GM10847 (cell line): ENCODE measurements around the gene FNDC11.

Experiments
- POLR2A ChIP-seq: IDR thresholded peaks from 2 replicates; pipeline ENCODE4 v1.6.1; 2011; ENCODE audit not compliant: insufficient read length; ENCODE audit errors: extremely low read depth

The FNDC11 gene

GRCh38 chr20:63553933-63554290 is at the start of gene FNDC11:
TSS of gene FNDC11 (plus strand) at chr20:63554159. CDS start at chr20:63555664, 1,505 bp downstream.
- TF ChIP-seq POLR2A, result no peak

- TF ChIP-seq POLR2A, result no peak
Observed at GRCh38 chr20:63504642-63505041, 49.3 kb upstream of the FNDC11 start.

- TF ChIP-seq POLR2A, result no peak
Observed at GRCh38 chr20:63505281-63505680, 48.7 kb upstream of the FNDC11 start.

GRCh38 chr20:63505723-63506122 is 48.2 kb upstream of the FNDC11 start:
- TF ChIP-seq POLR2A, result no peak

GRCh38 chr20:63507083-63507743 is 46.7 kb upstream of the FNDC11 start:
- TF ChIP-seq POLR2A, result no peak

GRCh38 chr20:63508072-63508768 is 45.7 kb upstream of the FNDC11 start:
- no peak for TF ChIP-seq POLR2A

- no peak for TF ChIP-seq POLR2A
Observed at GRCh38 chr20:63509088-63509564, 44.8 kb upstream of the FNDC11 start.

GRCh38 chr20:63513207-63513606 is 40.8 kb upstream of the FNDC11 start:
- TF ChIP-seq POLR2A, result no peak

- no peak for TF ChIP-seq POLR2A
Observed at GRCh38 chr20:63517376-63518309, 36.3 kb upstream of the FNDC11 start.

- TF ChIP-seq POLR2A, result no peak
Observed at GRCh38 chr20:63518351-63518861, 35.6 kb upstream of the FNDC11 start.

GRCh38 chr20:63518946-63519667 is 34.9 kb upstream of the FNDC11 start:
- TF ChIP-seq POLR2A, result no peak

GRCh38 chr20:63519668-63520503 is 34.1 kb upstream of the FNDC11 start:
- TF ChIP-seq POLR2A, result no peak

GRCh38 chr20:63520504-63520933 is 33.4 kb upstream of the FNDC11 start, which contains the start of gene PPDPF:
TSS of gene PPDPF (plus strand) at chr20:63520765. CDS start at chr20:63521309, 544 bp downstream.
- peak; percentile 95 for TF ChIP-seq POLR2A

- TF ChIP-seq POLR2A, result no peak
Observed at GRCh38 chr20:63520934-63521601, 32.9 kb upstream of the FNDC11 start.

- TF ChIP-seq POLR2A, result no peak
Observed at GRCh38 chr20:63521602-63522001, 32.4 kb upstream of the FNDC11 start.
